Right ventricle myocardium superior (tissue), 1 donor: ENCODE results near the gene PLXNA4. TPM values are rescaled to one million over a fixed set of nuclear protein-coding genes. Genes with fewer than 3 reads are reported as not detected.
A peak's percentile ranks its signal among the peaks of the same experiment; 100 is the strongest.
"Not testable (repeated sequence)": the region's sequence is repeated elsewhere in the genome, so short reads cannot be mapped to it uniquely, and the experiment has no call there.

Experiments used
- ATAC-seq: fragments of 200-7000 bp; cut with Tn5 transposase; one replicate; pipeline ENCODE4 v1.9.1; 2020; ENCODE audit warnings: mild to moderate bottlenecking; ENCODE audit not compliant: poor library complexity
- DNase-seq: peaks from one replicate; pipeline ENCODE4 v3.0.0-alpha.2; 2020
- intact Hi-C: fragments of 100-400 bp; cut with DNase I; formaldehyde crosslinking; loops from one replicate; pipeline ENCODE4 v1.11.2; 2022
- total RNA-seq: library from RNA; stranded (reverse); fragmentation: NEBNext Ultra II Directional; extraction: Animal tissue kit (Norgen Biotek cat#: 25700); gene quantifications from one replicate; pipeline ENCODE4 v1.2.1, GENCODE V29; 2021
- donor health status: DM: no; HTN: yes; CAD: no; lungs with severe emphysema.

Gene PLXNA4
- total RNA-seq, 1 donor from 2014 or later = 17.3 TPM

DNA sequence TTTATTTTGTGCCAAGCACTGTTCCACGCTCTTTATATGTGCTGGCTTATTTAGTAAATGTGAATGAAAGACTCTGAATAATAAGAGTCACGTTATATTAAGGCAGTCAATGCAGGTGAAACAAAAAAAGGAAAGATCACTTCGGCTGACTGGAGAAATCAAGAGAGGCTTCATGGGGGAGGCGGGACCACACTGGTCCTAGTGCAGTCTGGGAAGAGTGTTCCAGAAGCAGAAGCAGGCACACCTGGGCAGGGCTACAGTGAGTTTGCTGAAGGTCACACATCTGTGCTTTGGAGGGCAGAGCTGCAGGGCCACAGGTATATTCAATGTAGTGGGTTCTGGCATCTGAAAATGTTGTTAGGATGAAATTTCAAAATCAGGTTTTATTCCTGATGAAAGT is 176.9 kb downstream of the PLXNA4 start:
- intact Hi-C loops = loop anchor here (5.0 kb wide), 1 partner anchor 72 kb away; no protein-coding TSS in a partner anchor
- DNase-seq (no peak), ATAC-seq (no peak)

DNA sequence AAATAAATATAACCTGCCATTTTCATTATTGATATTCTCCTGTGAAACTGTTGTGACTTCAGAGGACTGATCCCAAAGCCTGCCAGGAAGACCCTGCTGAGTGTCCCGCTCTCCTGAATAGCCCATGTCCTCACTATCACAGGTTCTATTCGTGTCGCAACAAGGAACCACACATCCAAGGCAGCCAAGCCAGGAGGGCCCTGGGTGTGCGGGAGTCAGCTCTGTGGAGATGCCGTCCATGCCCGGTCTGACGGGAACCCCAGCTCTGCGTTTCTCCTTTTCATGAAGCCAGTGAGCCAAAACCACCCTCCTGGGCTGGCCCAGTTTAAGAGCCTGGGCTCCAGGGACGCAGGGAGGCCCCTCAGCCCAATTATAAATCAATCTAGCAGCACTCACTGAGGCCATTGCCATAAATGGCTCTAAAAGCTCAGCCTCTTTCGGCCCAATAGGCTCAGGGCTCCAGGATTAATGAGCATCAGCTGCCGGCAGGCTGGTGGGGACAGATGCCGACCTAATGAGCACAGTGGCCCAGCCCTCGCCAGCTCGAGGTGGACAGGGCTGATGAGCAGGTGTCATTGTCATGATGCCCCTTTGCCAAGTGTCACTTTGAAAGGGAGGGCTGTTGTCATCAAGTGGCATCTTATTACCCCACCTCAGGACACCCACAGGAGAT is 177.9 kb downstream of the PLXNA4 start:
- no peak for ATAC-seq
- intact Hi-C loops = loop anchor here (5.0 kb wide), 1 partner anchor 71 kb away; no protein-coding TSS in a partner anchor
- DNase-seq = no peak

DNA sequence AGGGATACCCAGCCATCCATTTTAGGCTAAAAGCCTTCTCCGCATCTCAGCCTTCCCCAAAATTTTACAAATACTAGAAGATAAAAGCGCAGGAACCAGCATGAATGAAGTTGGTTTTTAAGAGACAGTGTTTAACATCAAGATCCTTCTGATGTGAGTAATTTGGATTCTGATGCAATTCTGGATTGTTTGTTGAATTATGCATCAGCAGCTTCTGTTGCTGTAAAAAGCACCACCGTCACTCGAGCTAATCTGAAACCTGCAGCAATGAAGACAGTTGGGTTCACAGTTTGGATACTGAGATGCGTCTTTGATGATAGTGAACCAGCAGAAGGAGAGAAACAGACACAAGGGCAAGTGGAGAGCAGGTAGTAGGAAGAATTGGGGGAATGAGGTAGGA is 179.2 kb downstream of the PLXNA4 start:
- intact Hi-C loops = loop anchor here (5.0 kb wide), 1 partner anchor 70 kb away; no protein-coding TSS in a partner anchor
- DNase-seq (no peak), ATAC-seq (no peak)

DNA sequence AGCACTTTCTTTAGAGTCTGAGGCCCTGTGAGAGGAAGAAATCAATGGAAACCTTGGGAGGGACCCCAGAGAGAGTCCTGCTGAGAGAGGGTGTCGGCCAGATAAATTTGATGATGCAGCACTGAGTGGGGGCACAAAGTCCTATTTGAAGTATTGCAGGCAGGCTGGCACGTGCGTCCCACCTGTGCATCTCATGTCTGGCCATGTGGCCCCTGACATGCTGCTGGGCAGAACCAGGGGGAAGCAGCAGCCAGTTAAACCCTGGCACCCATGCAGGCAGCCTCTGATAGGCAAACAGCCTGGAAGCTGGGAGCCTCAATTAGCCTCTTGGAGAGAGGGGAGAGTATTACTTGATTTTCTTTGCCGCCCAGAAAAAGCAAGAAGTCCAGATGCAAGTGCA is 180.9 kb downstream of the PLXNA4 start:
- DNase-seq (no peak), ATAC-seq (peak; percentile 13)
- intact Hi-C loops = loop anchor here (5.0 kb wide), 1 partner anchor 68 kb away; no protein-coding TSS in a partner anchor

DNA sequence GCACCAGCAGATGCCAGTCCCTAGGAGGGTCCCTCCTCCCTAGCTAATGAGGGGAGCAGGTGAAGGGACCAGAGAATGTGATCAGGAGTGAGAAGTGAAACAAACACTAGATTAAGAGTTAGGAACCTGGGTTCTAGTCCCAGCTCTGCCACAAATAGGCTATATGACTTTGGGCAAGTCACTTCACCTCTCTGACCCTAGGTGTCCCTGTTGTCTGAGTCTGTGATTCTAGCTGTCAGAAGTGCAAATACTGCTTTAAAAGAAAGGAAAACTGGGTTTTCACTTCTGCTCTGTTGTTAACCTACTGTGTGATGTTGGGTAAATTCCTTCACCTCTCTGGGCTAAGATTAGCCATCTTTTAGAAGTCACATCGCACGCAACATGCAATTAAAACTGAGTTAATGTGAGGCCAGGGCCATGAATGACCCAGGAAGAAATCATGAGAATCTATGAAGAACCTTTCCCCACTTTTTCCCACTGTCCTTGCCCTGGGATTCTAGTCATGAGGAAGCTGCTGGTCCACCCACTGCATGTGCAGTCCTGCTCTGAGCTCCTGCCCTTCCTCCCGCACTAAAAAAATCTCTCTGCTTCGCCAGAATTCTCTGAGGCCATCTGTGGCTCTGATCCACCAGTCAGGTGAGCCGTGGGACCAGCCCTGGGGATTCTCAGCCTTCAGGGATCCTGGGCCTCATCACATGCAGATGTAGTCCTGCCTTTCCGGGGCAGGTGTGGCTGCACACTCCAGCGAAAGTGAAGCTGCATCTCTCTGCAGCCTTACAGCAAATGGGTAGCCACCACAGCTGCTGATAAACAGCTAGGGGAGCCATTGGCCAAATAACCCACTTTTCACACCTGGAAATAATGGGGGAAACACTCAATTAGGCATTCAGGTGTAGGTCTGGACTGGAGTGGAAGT is 181.7 kb downstream of the PLXNA4 start:
- DNase-seq = no peak
- peak; percentile 24 for ATAC-seq
- intact Hi-C loops = loop anchor here (5.0 kb wide), 1 partner anchor 67 kb away; no protein-coding TSS in a partner anchor

DNA sequence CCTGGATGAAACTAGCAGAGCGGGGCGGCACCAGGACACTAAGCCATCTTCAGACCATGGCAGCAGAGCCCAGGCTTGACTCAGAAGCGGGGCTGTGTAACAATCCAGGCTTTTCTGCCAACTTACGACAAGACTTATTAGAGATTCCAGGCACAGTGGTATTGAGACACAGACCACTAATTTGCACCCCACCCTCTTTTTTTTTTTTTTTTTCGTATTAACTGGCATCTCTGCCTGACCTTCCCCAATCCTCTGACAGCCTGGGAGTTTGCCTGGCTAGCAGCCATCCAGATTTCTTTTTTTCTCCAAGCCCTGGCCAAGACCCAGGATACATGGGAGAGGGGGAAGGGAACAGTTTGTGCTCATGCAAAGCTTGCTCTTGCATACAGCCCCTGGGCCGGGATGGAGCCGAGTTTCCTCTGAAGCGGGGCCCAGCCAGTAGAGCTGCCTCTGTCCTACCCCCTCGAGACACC is 182.4 kb downstream of the PLXNA4 start:
- DNase-seq = peak; percentile 76
- intact Hi-C loops = no loop called here
- ATAC-seq = peak; percentile 87

DNA sequence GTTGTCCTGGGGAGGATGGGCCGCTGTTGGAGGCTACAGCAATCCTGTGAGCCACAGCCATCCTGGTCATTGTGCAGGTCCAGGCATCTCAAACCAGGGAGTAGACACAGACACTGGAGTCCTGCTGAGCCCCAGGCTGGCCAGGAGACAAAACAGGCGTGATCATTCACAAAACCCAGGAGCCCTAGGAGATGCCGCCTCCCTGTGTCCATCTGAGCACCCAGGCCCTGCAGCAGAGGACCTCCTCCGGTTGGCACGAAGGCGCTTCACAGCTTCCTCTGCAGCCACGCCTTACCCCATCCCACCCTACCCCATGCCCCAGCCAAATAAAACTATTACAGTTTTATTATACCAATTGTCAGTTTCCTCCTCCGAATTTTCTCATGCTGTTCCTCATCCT is 183.6 kb downstream of the PLXNA4 start:
- intact Hi-C loops = no loop called here
- no peak for DNase-seq
- ATAC-seq = no peak

DNA sequence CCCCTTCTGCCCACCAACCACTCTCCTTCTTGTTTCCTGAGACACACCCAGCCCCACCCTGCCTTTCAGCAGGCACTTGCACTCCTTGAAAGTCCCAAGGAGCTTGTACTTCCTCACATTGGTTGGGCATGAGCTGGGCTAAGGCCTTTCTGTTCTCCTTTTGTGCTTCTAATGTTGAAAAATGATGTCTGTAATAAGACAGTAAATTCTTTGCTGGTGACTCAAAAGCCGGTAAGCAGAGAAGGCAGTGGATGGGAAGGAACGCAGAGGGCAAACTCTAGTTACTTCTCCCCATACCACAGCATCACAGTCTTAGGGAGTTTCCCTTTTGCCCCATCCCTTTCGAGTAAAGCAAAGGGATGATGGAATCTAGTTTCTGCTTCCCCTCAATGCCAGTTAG is 185.6 kb downstream of the PLXNA4 start:
- intact Hi-C loops = no loop called here
- no peak for DNase-seq
- no peak for ATAC-seq

DNA sequence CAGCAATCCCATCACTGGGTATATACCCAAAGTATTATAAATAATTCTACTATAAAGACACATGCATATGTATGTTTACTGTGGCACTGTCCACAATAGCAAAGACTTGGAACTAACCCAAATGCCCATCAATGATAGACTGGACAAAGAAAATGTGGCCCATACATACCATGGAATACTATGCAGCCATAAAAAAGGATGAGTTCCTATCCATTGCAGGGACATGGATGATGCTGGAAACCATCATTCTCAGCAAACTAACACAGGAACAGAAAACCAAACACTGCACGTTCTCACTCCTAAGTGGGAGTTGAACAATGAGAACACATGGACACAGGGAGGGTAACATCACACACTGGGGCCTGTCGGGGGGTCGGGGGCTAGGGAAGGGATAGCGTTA is 186.2 kb downstream of the PLXNA4 start:
- DNase-seq, ATAC-seq, intact Hi-C loops: not testable (repeated sequence)

DNA sequence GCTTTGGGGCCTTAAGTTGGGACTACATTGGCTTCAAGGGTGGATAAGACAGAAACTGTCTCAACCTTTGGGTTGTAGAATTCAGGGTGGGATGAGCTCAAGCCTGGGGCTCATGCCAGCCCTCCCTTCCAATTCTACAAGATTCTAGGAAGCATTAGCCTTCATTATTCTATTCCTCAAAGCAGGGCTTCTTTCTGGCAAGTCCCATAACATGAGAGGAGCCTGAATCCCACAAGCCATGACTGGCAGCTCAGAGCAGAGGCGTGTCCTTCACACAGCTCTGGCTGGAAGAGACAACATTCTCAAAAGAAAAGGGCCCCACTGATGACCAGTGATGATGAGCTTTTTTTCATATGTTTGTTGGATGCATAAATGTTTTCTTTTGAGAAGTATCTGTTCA is 187.6 kb downstream of the PLXNA4 start:
- ATAC-seq (no peak), DNase-seq (no peak)
- intact Hi-C loops = no loop called here

DNA sequence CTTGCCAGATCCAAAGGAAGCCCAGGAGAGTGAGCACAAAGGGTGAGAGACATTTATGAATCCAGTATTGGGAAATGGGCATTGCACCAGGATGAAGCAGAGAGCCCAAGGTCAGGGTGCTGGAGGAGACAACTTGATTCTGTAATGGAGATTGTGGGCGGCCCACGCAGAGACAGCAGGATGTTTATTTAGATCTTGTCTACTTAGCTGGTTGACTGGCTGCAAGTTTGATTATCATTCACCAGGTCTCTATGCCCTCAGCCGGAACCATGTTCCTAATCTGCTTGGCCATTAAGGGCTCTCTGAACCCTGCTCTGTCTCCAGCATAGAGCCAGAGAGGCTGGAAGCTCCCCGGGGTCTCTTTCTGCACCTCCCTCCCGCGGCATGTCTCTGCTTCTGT is 188.7 kb downstream of the PLXNA4 start:
- no peak for DNase-seq
- ATAC-seq = no peak
- intact Hi-C loops = no loop called here

DNA sequence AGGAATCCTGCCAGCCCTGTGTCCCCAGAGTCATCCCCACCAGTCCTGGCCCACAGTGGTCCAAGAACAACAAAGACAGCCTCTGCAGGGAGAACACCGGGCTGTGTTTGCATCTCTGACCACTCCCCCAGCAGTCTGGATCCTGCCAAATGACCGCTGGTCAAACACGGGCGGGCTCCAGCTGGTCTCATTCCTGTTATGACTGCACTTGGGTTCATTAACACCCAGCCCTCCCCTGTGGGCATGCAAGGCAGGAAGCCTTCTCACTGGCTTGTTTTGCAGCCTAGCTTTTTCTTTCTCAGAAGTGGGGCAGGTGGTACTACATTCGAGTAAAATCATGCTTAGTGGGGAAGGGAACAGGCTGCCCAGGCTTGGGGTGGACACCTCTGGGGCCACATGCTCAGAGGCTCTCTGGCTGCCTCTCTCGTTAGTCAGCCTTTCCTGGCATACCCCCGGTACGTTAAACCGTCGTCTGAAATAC is 190.0 kb downstream of the PLXNA4 start:
- peak; percentile 79 for DNase-seq
- peak; percentile 75 for ATAC-seq
- intact Hi-C loops = no loop called here

DNA sequence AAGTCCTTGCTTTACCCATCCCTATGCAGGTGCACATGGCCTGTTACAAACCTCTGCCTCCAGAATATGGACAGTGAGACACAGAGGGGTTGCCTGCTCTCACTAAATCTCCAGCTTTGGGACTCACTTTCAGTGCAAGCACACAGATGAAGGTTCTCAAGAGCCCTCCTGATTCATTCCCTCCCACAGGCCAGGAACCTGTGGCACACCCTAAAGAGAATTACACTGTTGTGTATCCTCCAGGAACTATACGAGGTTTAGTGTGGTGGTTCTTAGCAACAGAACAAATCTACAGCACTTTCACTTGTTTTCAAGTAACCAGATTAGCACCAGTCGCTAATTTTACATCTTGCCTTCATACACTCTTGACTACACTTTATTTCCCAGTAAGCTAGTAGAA is 192.3 kb downstream of the PLXNA4 start:
- DNase-seq (no peak), ATAC-seq (no peak)
- intact Hi-C loops = no loop called here

DNA sequence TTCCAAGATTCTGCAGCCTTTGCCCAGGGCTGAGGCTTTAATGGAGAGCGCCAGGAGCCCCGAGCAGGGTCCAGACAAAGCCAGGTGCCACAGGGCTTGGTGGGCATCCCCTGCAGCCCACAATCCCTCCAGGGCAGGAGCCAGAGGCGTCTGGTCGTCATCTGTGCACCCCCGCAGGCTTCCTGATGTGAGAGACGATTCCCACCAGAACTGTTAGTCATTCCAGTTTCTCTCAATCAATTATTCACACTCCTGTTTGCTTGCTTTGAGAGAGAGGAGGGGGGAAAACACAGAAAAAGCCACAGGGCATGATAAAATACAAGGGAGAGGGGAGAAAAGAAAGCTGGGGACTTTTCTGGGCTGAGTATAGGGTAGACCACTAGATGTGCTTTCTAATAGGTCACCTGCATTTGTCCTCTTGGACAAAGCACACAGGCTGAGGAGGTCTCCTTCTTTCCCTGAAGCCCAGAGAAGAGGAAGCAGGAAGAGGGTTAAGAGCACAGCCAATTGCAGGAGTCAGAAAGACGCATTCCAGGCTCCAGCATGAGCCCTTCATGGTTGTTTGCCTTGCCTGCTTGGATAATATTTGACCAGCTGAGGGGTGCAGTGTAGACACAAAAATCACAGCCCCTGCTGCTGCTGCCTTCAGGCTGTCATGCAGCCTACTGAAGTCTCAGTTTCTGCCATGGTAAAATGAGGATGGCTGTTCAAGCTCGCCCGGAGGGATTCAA is 194.4 kb downstream of the PLXNA4 start:
- intact Hi-C loops = no loop called here
- DNase-seq = no peak
- no peak for ATAC-seq

DNA sequence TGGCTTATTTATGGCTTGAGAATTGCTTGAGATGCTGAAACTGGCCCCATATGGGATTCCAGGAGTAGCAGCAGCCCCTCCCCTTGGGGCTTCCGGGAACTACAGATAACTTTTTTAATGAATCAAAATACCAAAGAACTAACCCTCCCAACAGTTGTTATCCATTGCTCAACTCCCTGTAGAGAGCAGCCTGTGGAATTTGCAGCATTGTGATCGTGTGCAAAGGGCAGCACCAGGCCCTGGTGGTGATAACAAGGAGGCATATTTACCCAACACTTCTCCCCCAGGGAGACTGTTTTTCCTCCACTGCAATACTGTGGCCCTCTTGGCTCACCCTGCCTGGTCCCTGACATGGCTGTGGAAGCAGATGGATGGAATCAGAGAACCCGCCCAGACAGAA is 196.2 kb downstream of the PLXNA4 start:
- peak; percentile 80 for ATAC-seq
- intact Hi-C loops = no loop called here
- DNase-seq = peak; percentile 78

DNA sequence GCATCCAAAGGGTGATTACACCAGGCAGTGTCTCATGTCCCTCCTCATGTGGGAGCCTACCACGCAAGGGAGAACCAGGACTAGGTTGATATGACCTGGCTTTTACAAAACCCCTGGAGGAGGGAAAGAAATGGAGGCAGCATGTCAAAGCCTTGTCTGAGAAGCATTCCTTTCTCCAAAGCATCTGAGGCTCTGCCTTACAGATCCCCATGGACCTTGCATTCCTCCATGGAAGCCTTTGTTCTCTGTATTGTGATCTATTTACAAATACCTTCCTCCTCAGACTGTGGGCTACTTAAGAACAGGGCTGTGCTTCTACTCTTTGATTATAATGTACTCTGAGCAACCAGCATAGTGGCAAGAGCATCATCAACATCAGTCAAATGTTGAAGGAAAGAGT is 197.0 kb downstream of the PLXNA4 start:
- DNase-seq = no peak
- ATAC-seq = no peak
- intact Hi-C loops = no loop called here

DNA sequence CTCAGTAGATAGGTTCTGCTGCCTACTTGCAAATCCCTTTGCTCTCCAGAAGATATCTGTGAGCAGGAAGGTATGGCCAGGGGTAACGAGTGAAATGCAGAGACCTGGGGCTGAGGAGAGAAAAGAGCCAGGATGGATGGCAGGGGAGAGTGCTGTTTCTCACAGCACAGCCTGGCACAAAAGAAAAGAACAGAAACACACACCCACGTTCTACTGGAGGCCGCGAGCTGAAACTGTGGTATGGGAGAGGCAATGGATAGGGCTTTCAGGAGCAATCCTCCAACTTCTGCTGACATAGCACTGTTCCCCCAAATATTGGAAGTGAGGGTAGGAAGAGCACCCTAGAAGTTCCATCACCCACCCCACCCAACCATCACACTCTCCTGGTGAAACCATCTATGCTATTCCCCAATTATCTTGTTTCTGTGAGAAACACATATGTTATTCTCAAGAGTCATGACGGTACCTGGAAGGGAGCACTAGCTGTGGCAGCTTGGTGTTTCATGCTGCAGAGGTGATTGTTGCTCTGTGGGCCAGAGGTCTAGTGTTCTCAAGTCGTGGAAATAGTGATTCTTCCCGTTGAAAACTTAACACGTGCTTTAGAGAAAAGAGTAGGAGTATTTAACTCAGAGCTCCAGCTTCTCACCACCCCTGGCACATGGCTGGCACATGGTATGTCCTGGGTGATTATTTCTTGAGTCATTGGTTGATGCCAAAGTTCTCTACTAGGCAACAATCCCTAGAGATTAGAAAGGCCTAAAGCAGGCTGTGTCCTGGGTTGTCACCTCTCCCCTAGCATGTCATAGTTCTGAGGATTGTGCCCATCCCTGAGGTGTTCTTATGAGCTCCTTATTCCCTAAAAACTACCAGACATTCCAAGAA is 198.3 kb downstream of the PLXNA4 start:
- DNase-seq (no peak), ATAC-seq (no peak)
- intact Hi-C loops = no loop called here

DNA sequence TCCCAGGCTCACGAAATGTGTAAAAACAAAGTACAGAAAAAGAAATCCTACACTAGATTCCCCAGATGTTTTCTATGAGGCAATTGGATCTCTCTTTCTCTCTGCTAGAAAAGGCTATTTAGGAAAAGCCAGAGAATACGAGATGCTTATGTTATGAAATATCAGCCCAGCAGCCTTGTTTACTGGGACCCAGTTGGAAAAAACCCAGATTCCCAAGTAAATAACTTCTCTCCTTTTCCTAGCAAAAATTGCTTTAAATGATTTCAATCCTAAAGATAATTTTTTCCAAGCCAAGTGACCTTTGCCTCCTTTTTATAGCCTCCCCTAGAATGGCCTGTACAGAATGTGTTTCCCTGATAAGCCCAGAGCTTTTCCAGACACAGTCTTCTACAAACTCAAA is 199.3 kb downstream of the PLXNA4 start:
- peak; percentile 30 for ATAC-seq
- intact Hi-C loops = no loop called here
- no peak for DNase-seq
